IMR-90 (cell line): Measurements from ENCODE around the gene ANP32B. TPM values are rescaled to one million over a fixed set of nuclear protein-coding genes. Genes with fewer than 3 reads are reported as not detected.

ENCODE experiments used
- ATAC-seq: fragments of 200-7000 bp; cut with Tn5 transposase; 2 replicates; pipeline ENCODE4 v1.9.1; 2020; ENCODE audit warnings: low read depth, mild to moderate bottlenecking, moderate library complexity
- BruUV-seq: library from RNA; stranded (reverse); fragments of 400-500 nt; replicated peaks from 2 replicates; lab custom pipeline; 2021; lab: Mats Ljungman, UMichigan
- CTCF ChIA-PET: fragments of 300-600 bp; formaldehyde crosslinking; extraction: SDS; loops from one replicate; lab custom pipeline; 2021; ENCODE audit warnings: antibody characterized with exemption; lab: Yijun Ruan, JAX
- POLR2A ChIA-PET: fragments of 300-600 bp; sonication (Branson Sonifier 250); formaldehyde crosslinking; loops from one replicate; lab custom pipeline; 2022; ENCODE audit warnings: antibody characterized with exemption; ENCODE audit not compliant: unreplicated experiment; lab: Charles Lee
- DNase-seq: peaks from one replicate; pipeline ENCODE4 v3.0.0; 2013
- H2AFZ ChIP-seq: replicated peaks from 2 replicates; pipeline ENCODE3; 2013; ENCODE audit warnings: low read length, mild to moderate bottlenecking; ENCODE audit not compliant: poor library complexity
- H2AK5ac ChIP-seq: 2 replicates; pipeline ENCODE4 v1.6.1; 2013; ENCODE audit warnings: low read depth, low read length, inconsistent platforms
- H2AK9ac ChIP-seq: replicated peaks from 2 replicates; pipeline ENCODE3; 2013; ENCODE audit warnings: mild to moderate bottlenecking, low read depth, low read length, moderate library complexity; ENCODE audit not compliant: poor library complexity
- H2BK120ac ChIP-seq: 2 replicates; pipeline ENCODE4 v1.6.1; 2013; ENCODE audit warnings: low read depth, low read length, inconsistent platforms
- H2BK15ac ChIP-seq: 3 replicates; pipeline ENCODE4 v1.6.1; 2013; ENCODE audit warnings: low read depth, low read length, inconsistent platforms
- H2BK20ac ChIP-seq: 2 replicates; pipeline ENCODE4 v1.6.1; 2013; ENCODE audit warnings: low read depth, mild to moderate bottlenecking, inconsistent platforms, low read length, moderate library complexity
- H2BK5ac ChIP-seq: 2 replicates; pipeline ENCODE4 v1.6.1; 2013; ENCODE audit warnings: mild to moderate bottlenecking, low read depth, low read length, inconsistent platforms; ENCODE audit not compliant: poor library complexity, severe bottlenecking
- H3K14ac ChIP-seq: replicated peaks from 2 replicates; pipeline ENCODE4 v1.6.1; 2013; ENCODE audit warnings: low read depth, low read length, inconsistent platforms
- H3K18ac ChIP-seq: 2 replicates; pipeline ENCODE4 v1.6.1; 2013; ENCODE audit warnings: low read depth, low read length, control low read depth
- H3K23ac ChIP-seq: 2 replicates; pipeline ENCODE4 v1.6.1; 2013; ENCODE audit warnings: low read depth, low read length, inconsistent platforms
- H3K27ac ChIP-seq: 2 replicates; pipeline ENCODE4 v1.5.1; 2013; ENCODE audit warnings: mild to moderate bottlenecking, control low read depth, low read length; ENCODE audit not compliant: insufficient read depth
- H3K27me3 ChIP-seq: 2 replicates; pipeline ENCODE4 v1.6.1; 2013; ENCODE audit warnings: low read length; ENCODE audit not compliant: control insufficient read depth, insufficient read depth
- H3K36me3 ChIP-seq: 2 replicates; pipeline ENCODE4 v1.6.1; 2013; ENCODE audit warnings: low read length, mixed read lengths; ENCODE audit not compliant: control insufficient read depth, insufficient read depth
- H3K4ac ChIP-seq: 2 replicates; pipeline ENCODE4 v1.6.1; 2013; ENCODE audit warnings: low read depth, low read length, inconsistent platforms
- H3K4me1 ChIP-seq: 2 replicates; pipeline ENCODE4 v1.6.1; 2013; ENCODE audit warnings: low read length, mixed read lengths; ENCODE audit not compliant: control insufficient read depth, insufficient read depth
- H3K4me2 ChIP-seq: 2 replicates; pipeline ENCODE4 v1.6.1; 2013; ENCODE audit warnings: low read depth, mild to moderate bottlenecking, control low read depth, low read length, moderate library complexity
- H3K4me3 ChIP-seq: 2 replicates; pipeline ENCODE4 v1.5.1; 2013; ENCODE audit warnings: low read depth, mild to moderate bottlenecking, control low read depth, low read length, moderate library complexity; ENCODE audit not compliant: insufficient read depth
- H3K56ac ChIP-seq: 2 replicates; pipeline ENCODE4 v1.6.1; 2013; ENCODE audit warnings: low read length, inconsistent platforms; ENCODE audit not compliant: insufficient read depth; ENCODE audit errors: extremely low read depth
- H3K79me1 ChIP-seq, 2 experiments: 2 replicates each; pipeline ENCODE4 v1.6.1; 2013; ENCODE audit warnings: low read length in 2 of 2, inconsistent platforms in 1 of 2, low read depth in 1 of 2
- H3K9ac ChIP-seq: 2 replicates; pipeline ENCODE4 v1.6.1; 2013; ENCODE audit warnings: low read depth, low read length, control low read depth
- H3K9me1 ChIP-seq: 2 replicates; pipeline ENCODE4 v1.6.1; 2013; ENCODE audit warnings: low read length, inconsistent platforms; ENCODE audit not compliant: insufficient read depth
- H3K9me3 ChIP-seq: 2 replicates; pipeline ENCODE4 v1.6.1; 2013; ENCODE audit warnings: low read length; ENCODE audit not compliant: control insufficient read depth, insufficient read depth
- H4K20me1 ChIP-seq: 2 replicates; pipeline ENCODE4 v1.6.1; 2013; ENCODE audit warnings: low read length, inconsistent platforms; ENCODE audit not compliant: insufficient read depth
- H4K5ac ChIP-seq: 2 replicates; pipeline ENCODE4 v1.6.1; 2013; ENCODE audit warnings: mild to moderate bottlenecking, low read depth, low read length, control low read depth
- H4K8ac ChIP-seq, 2 experiments: 2 replicates each; pipeline ENCODE4 v1.6.1; 2013; ENCODE audit warnings: low read depth in 2 of 2, low read length in 2 of 2, control low read depth in 1 of 2, inconsistent platforms in 1 of 2
- H4K91ac ChIP-seq: 2 replicates; pipeline ENCODE4 v1.6.1; 2013; ENCODE audit warnings: low read depth, low read length, inconsistent platforms; ENCODE audit not compliant: insufficient read depth
- BHLHE40 ChIP-seq: fragments of 150-350 bp; IDR thresholded peaks from 2 replicates; pipeline ENCODE4 v1.6.1; 2016; ENCODE audit warnings: mild to moderate bottlenecking, low read depth, low read length
- CHD1 ChIP-seq: IDR thresholded peaks from 2 replicates; pipeline ENCODE4 v1.6.1; 2012; ENCODE audit warnings: low read depth, low read length, improper control_type of control experiment
- FOS ChIP-seq: fragments of 150-350 bp; IDR thresholded peaks from 2 replicates; pipeline ENCODE4 v1.6.1; 2016; ENCODE audit warnings: low read depth, low read length
- MAFK ChIP-seq: IDR thresholded peaks from 2 replicates; pipeline ENCODE4 v1.6.1; 2012; ENCODE audit warnings: low read depth, low read length, improper control_type of control experiment
- MXI1 ChIP-seq: IDR thresholded peaks from 2 replicates; pipeline ENCODE4 v1.6.1; 2012; ENCODE audit warnings: low read depth, mild to moderate bottlenecking, low read length, moderate library complexity, borderline replicate concordance
- NFE2L2 ChIP-seq: fragments of 150-350 bp; IDR thresholded peaks from 2 replicates; pipeline ENCODE4 v1.6.1; 2016; ENCODE audit warnings: low read depth, mild to moderate bottlenecking, low read length
- POLR2A ChIP-seq: IDR thresholded peaks from 2 replicates; pipeline ENCODE4 v1.6.1; 2012; ENCODE audit warnings: mild to moderate bottlenecking, low read depth, low read length
- RAD21 ChIP-seq: IDR thresholded peaks from 2 replicates; pipeline ENCODE4 v1.6.1; 2012; ENCODE audit warnings: low read length, improper control_type of control experiment
- RCOR1 ChIP-seq: IDR thresholded peaks from 2 replicates; pipeline ENCODE4 v1.6.1; 2012; ENCODE audit warnings: mild to moderate bottlenecking, low read length, improper control_type of control experiment; ENCODE audit not compliant: insufficient replicate concordance
- SMC3 ChIP-seq: fragments of 150-350 bp; IDR thresholded peaks from 2 replicates; pipeline ENCODE4 v1.6.1; 2016; ENCODE audit warnings: low read depth, mild to moderate bottlenecking, antibody characterized with exemption, low read length, moderate library complexity
- WGBS, 2 experiments: methylation state at CpG; one replicate each; pipeline versions ENCODE4 v1.1.5 to v1.1.7; 2013; ENCODE audit warnings: missing lambda C conversion rate in 2 of 2; ENCODE audit not compliant: insufficient read length in 1 of 2; ENCODE audit errors: extremely low coverage in 2 of 2; 5-methylcytosine and 5-hydroxymethylcytosine counted together
- dilution Hi-C: fragments of 300-500 bp; cut with HindIII; formaldehyde crosslinking; loops from one replicate; pipeline ENCODE4 v1.14.3; 2018; ENCODE audit warnings: low sequenced_read_pairs; ENCODE audit not compliant: unreplicated experiment
- in situ Hi-C: fragments of 300-500 bp; cut with MboI; formaldehyde crosslinking; loops from 3 replicates; pipeline ENCODE4 v1.14.3; 2019; ENCODE audit warnings: low sequenced_read_pairs, inconsistent platforms, mixed read lengths
- intact Hi-C: fragments of 100-400 bp; cut with micrococcal nuclease; formaldehyde crosslinking; loops from 2 replicates; pipeline ENCODE4 v1.10.0; 2022
- polyA plus RNA-seq, 3 experiments: library from polyadenylated mRNA; depleted of rRNA; stranded (reverse); fragments of >200 nt; gene quantifications; 2 replicates each; pipeline ENCODE4 v1.2.3, GENCODE V29; 2012; ENCODE audit warnings: low replicate concordance in 1 of 3
- total RNA-seq: library from RNA; depleted of rRNA; stranded (reverse); fragments of >200 nt; gene quantifications from 2 replicates; pipeline ENCODE4 v1.2.3, GENCODE V29; 2012
- TF ChIP-seq, protein P1 (sequence below): fragments of 150-350 bp; IDR thresholded peaks from 2 replicates; pipeline ENCODE4 v1.6.1; 2016; ENCODE audit warnings: low read depth, mild to moderate bottlenecking, low read length, moderate library complexity, borderline replicate concordance
- TF ChIP-seq, protein P2 (sequence below): conservative IDR thresholded peaks from 2 replicates; pipeline ENCODE4 v1.5.1; 2012; ENCODE audit warnings: mild to moderate bottlenecking, low read depth, low read length, improper control_type of control experiment

Gene ANP32B
- total and polyA plus RNA-seq, 2 of the 4 experiments (the other 2 are of a cell fraction), result 3.9 to 46.8 TPM

- H3K4ac ChIP-seq, result no peak overlapping the region
- CTCF ChIA-PET, result no interaction called here
- BruUV-seq, result no TSS peak
- H3K27me3 ChIP-seq, result no peaks in the 10 kb centered on the region
- H4K8ac ChIP-seq, result no peak overlapping the region
- dilution Hi-C loops, result no loop called here
- H3K56ac ChIP-seq, result no peak overlapping the region
- H4K91ac ChIP-seq, result no peak overlapping the region
- H2AK5ac ChIP-seq, result no peak overlapping the region
- H2AK9ac ChIP-seq, result no peak overlapping the region
- H2AFZ ChIP-seq, result no peak overlapping the region
- no peak overlapping the region for H3K18ac ChIP-seq
- no peak for ATAC-seq
- H3K23ac ChIP-seq, result no peak overlapping the region
- POLR2A ChIA-PET, result no interaction called here
- H2BK15ac ChIP-seq, result no peak overlapping the region
- H3K4me1 ChIP-seq, result peaks cover 3% of the 10 kb centered on the region; the same call in 1 of the 2 replicates
- peaks cover 65% of the 10 kb centered on the region for H3K36me3 ChIP-seq
- no peak for DNase-seq
- no peak overlapping the region for H3K9ac ChIP-seq
- WGBS, 2 experiments, result 98% methylated on average over 4 of the region's 7 CpGs; no CpG with 5 or more reads in 1 of the 2 experiments
- no peak overlapping the region for H3K4me2 ChIP-seq
- no peak overlapping the region for H4K5ac ChIP-seq
- H4K20me1 ChIP-seq, result peaks cover 28% of the 10 kb centered on the region
- H2BK120ac ChIP-seq, result no peak overlapping the region
- peaks cover 43 to 64% of the 10 kb centered on the region in 2 experiments for H3K79me1 ChIP-seq
- no peaks in the 10 kb centered on the region for H3K9me3 ChIP-seq
- H3K4me3 ChIP-seq, result no peak overlapping the region
- intact Hi-C loops, result no loop called here
- no peak overlapping the region for H2BK20ac ChIP-seq
- peaks cover 8% of the 10 kb centered on the region for H3K9me1 ChIP-seq
- no peak overlapping the region for H2BK5ac ChIP-seq
- no peak overlapping the region for H3K27ac ChIP-seq
- H3K14ac ChIP-seq, result no peak overlapping the region
- no peak for TF ChIP-seq MXI1
- TF ChIP-seq NFE2L2, result no peak
- no peak for TF ChIP-seq CHD1
- TF ChIP-seq, protein P1, sequence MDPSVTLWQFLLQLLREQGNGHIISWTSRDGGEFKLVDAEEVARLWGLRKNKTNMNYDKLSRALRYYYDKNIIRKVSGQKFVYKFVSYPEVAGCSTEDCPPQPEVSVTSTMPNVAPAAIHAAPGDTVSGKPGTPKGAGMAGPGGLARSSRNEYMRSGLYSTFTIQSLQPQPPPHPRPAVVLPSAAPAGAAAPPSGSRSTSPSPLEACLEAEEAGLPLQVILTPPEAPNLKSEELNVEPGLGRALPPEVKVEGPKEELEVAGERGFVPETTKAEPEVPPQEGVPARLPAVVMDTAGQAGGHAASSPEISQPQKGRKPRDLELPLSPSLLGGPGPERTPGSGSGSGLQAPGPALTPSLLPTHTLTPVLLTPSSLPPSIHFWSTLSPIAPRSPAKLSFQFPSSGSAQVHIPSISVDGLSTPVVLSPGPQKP, result no peak
- no peak for TF ChIP-seq POLR2A
- TF ChIP-seq BHLHE40, result no peak
- no peak for TF ChIP-seq RAD21
- TF ChIP-seq MAFK, result no peak
- TF ChIP-seq, protein P2, sequence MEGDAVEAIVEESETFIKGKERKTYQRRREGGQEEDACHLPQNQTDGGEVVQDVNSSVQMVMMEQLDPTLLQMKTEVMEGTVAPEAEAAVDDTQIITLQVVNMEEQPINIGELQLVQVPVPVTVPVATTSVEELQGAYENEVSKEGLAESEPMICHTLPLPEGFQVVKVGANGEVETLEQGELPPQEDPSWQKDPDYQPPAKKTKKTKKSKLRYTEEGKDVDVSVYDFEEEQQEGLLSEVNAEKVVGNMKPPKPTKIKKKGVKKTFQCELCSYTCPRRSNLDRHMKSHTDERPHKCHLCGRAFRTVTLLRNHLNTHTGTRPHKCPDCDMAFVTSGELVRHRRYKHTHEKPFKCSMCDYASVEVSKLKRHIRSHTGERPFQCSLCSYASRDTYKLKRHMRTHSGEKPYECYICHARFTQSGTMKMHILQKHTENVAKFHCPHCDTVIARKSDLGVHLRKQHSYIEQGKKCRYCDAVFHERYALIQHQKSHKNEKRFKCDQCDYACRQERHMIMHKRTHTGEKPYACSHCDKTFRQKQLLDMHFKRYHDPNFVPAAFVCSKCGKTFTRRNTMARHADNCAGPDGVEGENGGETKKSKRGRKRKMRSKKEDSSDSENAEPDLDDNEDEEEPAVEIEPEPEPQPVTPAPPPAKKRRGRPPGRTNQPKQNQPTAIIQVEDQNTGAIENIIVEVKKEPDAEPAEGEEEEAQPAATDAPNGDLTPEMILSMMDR, result no peak
- no peak for TF ChIP-seq RCOR1
- no peak for TF ChIP-seq FOS
- no peak for TF ChIP-seq SMC3
- in situ Hi-C loops, result no loop called here
These were observed 28.0 kb downstream of the ANP32B start for GRCh38 chr9:98011122-98011521.
